ES-I3 (cell line): ENCODE data around the gene DACT2.
"Not testable (repeated sequence)": the region's sequence is repeated elsewhere in the genome, so short reads cannot be mapped to it uniquely, and the experiment has no call there.

Experiments used
- H3K36me3 ChIP-seq: 2 replicates; pipeline ENCODE4 v1.6.1; 2013; ENCODE audit warnings: mild to moderate bottlenecking, low read length, control low read depth, moderate library complexity; ENCODE audit not compliant: insufficient read depth
- H3K4me1 ChIP-seq: 2 replicates; pipeline ENCODE4 v1.6.1; 2013; ENCODE audit warnings: mild to moderate bottlenecking, control low read depth, low read length; ENCODE audit not compliant: insufficient read depth
- H3K9ac ChIP-seq: 2 replicates; pipeline ENCODE4 v1.6.1; 2013; ENCODE audit warnings: low read depth, mild to moderate bottlenecking, low read length, moderate library complexity
- H3K9me3 ChIP-seq: 2 replicates; pipeline ENCODE4 v1.6.1; 2013; ENCODE audit warnings: mild to moderate bottlenecking, low read length, moderate library complexity; ENCODE audit not compliant: control insufficient read depth, insufficient read depth

DACT2 gene

DNA sequence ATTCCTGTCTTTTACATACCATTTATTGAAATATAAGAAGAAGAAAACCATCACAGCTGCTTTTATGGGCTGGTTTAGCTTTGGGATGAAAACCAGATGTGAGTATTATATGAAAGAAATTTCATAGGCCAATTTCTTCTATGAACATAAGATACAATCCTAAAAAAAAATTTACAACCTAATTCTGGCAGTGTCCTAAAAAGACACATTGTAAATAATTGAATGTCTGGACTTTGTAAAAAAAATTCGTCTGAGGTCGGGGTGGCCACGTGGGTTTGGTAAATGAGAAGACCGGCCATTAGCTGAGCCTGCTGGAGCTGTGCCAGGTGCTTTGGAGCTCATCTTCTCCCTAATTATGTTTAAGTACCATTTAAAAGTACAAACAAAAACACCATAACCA lies 26.8 kb downstream of the DACT2 start:
- Histone ChIP-seq H3K9ac (no peak overlapping the region), H3K4me1 (no peaks in the 10 kb centered on the region), H3K9me3 (no peaks in the 10 kb centered on the region), H3K36me3 (no peaks in the 10 kb centered on the region)

DNA sequence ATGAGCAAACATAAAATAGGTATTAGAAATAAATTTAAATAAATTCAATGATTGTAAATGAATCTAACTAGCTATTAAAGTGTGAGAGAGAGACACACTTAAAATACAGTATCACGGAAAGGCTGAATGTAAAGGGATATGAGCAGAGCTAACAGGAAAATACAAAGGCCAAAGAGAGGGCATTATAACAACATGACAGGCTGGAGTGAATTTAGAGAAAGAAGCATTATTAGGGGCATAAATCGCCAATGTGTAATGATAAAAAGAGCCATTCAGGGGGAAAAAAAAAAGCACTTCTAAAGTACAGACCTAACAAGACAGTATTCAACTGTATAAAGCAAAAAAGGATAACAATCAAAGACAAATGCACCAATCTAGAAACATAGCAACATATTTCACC lies 28.1 kb downstream of the DACT2 start:
- Histone ChIP-seq H3K36me3 (no peaks in the 10 kb centered on the region), H3K4me1 (no peaks in the 10 kb centered on the region), H3K9ac (no peak overlapping the region), H3K9me3 (no peaks in the 10 kb centered on the region)

DNA sequence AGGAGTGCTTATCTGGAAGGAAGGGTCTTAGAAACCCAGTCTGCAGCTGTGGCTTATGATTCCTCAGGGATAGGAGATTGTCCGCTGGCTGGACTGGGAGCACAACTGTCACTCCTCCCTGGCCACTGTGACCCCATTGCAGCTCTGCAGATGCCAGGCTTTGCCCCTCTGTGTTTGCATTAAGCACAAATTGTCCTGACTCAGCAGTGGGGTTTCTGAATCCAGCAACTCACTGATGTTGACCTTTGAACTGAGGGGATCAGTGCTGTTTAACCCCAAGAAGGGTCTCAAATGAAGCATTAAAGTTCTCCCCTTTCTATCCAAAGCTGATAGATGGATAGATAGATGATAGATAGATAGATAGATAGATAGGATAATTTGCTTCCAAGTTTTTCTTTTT lies 29.5 kb downstream of the DACT2 start:
- no peaks in the 10 kb centered on the region for H3K36me3 ChIP-seq
- no peaks in the 10 kb centered on the region for H3K4me1 ChIP-seq
- H3K9me3 ChIP-seq = no peaks in the 10 kb centered on the region
- H3K9ac ChIP-seq = no peak overlapping the region

DNA sequence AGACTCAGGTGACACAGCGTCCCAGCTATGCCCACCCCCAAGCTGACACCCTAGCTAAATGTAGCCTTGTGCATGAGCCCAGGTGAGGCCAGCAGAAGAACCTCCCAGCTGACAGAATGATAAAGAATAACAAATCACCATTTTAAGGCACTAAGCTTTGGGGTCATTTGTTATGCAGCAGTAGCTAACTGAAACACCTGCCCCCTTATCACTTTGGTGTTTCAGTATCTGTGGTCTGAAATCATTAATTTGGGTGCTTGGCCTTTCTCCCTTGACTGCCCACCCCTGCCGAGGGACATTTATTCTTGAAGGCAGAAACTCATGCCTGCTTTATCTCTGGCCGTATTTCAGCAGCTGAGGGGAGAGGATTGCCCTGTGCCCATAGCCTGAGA lies 30.0 kb downstream of the DACT2 start:
- no peaks in the 10 kb centered on the region for H3K9me3 ChIP-seq
- H3K4me1 ChIP-seq = no peaks in the 10 kb centered on the region
- H3K36me3 ChIP-seq = no peaks in the 10 kb centered on the region
- no peak overlapping the region for H3K9ac ChIP-seq

DNA sequence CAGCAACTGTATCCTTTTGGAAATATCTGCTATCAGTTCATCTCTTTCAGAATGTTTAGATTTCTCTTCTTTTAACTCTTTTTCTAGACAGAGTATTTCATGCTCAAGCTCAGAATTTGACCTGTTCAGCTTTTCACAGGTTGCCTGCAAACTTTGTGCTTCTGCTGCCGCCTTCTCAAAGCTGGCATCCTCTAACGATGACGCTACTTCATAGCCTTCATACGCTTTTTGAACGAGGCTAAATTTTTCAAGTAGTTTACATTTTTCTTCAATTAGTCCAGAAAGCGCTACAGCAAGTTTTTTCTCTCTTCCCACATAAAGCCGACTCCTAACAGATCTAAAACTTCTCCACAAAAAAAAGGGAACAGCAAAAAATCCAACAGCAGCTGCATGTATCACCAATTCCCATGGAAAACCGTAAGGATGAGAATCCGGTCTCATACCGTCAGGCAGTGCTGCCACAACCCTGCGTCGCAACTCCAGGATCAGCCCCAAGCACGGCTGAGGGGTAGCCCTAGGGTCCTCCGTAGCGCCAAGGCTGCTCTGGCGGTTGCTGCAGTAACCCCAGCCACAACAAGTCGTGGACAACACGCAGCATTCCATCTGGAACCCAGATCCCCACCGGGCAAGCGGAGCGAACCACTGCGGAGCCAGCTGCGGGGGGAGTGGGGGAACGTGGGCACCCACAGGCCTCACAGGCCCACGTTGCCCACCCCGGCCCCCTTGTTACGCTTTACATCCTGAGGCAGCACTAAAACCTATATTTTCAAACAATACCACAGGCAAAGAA lies 30.6 kb downstream of the DACT2 start:
- no peaks in the 10 kb centered on the region for H3K9me3 ChIP-seq

DNA sequence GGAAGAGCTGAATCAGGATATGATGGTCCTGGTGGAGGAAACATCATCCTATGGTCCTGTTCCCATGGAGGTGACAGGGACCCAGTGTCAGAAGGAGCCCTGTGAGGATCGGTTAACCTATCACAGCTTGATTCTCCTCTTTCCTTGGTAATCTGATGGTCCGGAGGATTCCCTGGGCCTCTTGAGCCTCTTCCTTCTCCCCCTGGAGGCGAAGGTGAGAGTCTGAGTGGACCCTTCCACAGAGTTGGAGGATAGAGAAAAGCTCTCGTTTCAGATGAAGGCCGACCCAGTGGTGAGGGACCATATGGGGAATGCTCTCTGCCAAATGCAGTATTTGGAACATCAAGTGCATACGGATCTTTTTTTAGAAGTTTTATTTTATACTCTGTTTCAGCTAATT lies 32.1 kb downstream of the DACT2 start:
- H3K9me3 ChIP-seq, H3K4me1 ChIP-seq, H3K9ac ChIP-seq, H3K36me3 ChIP-seq: not testable (repeated sequence)

More for the DNA sequence above, 30.6 kb downstream of the DACT2 start:
- Histone ChIP-seq H3K9ac (no peak overlapping the region), H3K4me1 (no peaks in the 10 kb centered on the region), H3K36me3 (no peaks in the 10 kb centered on the region)

DNA sequence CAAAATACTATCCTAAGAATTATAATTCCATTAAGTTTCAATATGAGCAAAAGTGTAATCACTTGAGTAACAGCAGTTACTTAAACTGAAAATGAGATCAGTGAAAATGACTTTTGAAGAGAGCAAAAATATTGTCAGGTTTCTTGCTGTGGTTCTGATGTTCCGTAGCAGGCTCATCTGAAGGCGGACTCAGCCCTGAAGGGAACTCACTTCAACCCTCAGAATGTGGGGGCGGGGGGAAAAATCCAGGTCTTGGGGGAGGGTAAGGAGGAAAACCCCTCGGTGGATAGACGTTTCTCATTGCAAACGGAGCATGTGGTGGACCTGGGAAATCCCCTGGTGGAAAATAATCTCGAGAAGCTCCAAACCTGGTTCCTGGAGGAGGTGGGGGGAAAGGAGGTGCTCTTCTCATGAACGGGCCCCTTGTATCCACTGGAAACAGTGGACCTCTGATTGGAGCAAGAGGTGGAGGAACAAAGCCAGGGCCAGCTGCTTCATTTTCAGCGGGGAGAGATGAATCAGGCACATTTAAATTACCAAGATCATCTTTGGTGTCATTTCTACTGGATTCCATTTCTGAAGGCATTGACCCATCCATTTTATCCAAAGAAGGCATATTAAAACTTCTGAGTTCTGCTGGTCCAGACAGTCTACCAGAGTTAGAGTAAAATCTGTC lies 32.7 kb downstream of the DACT2 start:
- not testable (repeated sequence) for H3K36me3 ChIP-seq, H3K9me3 ChIP-seq, H3K9ac ChIP-seq, H3K4me1 ChIP-seq

DNA sequence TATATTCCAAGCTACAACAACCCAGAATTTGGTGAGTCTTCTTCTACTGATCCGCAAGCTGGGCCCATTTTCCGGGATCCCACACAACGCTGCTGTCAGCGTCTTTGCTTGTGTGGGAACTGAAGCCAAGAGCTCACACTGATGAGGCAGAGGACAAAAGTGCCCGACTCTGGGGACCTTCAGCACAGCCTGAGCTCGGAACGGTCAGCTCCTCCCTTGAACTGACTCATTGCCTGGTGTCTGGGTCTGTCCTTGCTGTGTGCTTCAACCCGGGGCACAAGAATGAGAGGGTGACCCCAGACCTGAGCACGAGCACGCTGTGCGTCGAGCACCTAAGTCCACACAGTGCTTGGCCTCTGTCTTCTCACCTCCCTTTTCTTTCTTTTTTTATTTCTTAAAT lies 33.5 kb downstream of the DACT2 start:
- no peaks in the 10 kb centered on the region for H3K4me1 ChIP-seq
- H3K36me3 ChIP-seq = no peaks in the 10 kb centered on the region
- H3K9ac ChIP-seq = no peak overlapping the region
- H3K9me3 ChIP-seq = no peaks in the 10 kb centered on the region

DNA sequence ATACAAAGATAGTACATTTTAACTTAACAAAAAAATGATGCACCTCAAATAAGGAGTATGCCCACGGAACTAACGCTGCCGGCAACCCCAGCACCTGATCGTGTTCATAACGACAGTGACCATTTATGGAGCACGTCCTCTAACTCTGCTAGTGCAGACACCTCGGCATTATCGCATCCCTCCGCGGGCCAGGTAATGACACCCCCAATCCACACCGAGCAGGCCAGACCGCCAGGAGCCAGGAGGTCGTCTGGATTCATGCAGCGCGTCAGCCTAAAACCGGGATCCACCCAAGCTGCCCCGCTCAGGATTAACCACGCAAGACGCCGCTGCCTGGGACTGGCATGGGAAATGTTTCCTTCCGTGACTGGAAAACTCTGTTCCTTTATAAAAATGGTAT lies 34.1 kb downstream of the DACT2 start:
- no peaks in the 10 kb centered on the region for H3K9me3 ChIP-seq
- H3K36me3 ChIP-seq = no peaks in the 10 kb centered on the region
- no peaks in the 10 kb centered on the region for H3K4me1 ChIP-seq
- H3K9ac ChIP-seq = no peak overlapping the region

DNA sequence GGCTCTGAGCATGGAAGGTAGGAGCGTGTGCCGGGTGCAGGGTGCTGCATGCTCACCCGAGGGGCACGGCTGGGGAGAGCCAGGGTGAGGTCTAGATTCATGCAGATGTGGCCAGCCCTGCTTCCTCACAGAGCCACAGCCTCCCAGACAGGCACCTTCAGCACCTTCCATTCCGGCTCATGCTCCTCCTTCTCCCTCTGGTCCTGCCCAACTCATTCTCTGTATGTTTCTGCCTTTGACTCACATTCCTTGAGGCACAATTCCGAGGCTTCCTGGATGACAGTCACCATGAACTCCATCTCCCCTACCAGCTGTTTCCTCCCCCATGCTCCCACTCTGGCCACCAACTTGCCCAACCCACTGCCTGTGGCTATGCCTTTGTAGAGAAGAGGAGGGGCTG lies 35.4 kb downstream of the DACT2 start:
- no peaks in the 10 kb centered on the region for H3K4me1 ChIP-seq
- no peaks in the 10 kb centered on the region for H3K36me3 ChIP-seq
- H3K9me3 ChIP-seq = no peaks in the 10 kb centered on the region
- no peak overlapping the region for H3K9ac ChIP-seq

DNA sequence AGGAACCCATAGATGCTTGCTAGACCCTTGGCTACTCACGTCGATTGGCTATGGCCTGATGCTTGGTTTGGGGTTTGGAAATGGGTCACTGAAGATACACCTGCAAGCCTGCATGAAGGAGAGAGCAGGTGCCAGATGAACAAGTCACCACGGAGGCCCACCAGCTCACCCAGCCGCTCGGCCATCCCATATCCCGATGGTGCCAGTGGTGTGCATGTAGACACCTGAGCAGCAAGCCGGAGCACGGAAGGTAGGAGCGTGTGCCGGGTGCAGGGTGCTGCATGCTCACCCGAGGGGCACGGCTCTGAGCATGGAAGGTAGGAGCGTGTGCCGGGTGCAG lies 35.9 kb downstream of the DACT2 start:
- no peaks in the 10 kb centered on the region for H3K4me1 ChIP-seq
- H3K36me3 ChIP-seq = no peaks in the 10 kb centered on the region
- H3K9ac ChIP-seq = no peak overlapping the region
- no peaks in the 10 kb centered on the region for H3K9me3 ChIP-seq

DNA sequence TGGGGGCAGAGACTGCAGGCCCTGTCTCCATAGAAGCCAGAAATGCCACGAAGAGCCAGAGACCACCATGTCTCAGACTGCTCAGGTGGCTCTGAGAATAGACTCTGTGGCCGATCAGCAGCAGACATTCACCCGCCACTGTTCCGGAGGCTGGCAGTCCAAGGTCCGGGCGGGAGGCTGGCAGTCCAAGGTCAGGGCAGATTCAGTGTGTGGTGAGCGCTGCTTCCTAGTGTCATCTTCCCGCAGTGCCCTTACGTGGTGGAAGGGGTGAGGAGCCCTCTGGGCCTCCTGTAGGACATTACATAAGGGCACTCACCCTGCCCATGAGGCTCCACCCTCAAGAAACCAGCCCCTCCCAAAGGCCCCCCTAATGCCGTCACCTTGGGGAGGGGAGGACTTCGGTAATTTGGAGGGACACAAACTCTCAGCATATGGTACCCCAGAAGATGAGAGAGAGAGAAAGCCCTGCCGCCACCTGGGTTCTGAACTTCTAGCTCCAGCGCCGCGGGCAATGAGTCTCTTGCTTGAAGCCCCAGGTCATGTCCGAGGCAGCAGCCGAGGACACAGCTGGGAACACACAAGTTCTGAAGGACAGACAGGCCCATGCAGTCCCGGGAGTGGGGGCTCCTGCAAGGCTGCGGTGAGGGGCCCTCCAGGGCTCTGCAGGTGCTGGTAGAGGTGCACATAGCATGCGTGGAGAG lies 36.4 kb downstream of the DACT2 start:
- Histone ChIP-seq H3K9me3 (no peaks in the 10 kb centered on the region), H3K4me1 (no peaks in the 10 kb centered on the region), H3K36me3 (no peaks in the 10 kb centered on the region)

DNA sequence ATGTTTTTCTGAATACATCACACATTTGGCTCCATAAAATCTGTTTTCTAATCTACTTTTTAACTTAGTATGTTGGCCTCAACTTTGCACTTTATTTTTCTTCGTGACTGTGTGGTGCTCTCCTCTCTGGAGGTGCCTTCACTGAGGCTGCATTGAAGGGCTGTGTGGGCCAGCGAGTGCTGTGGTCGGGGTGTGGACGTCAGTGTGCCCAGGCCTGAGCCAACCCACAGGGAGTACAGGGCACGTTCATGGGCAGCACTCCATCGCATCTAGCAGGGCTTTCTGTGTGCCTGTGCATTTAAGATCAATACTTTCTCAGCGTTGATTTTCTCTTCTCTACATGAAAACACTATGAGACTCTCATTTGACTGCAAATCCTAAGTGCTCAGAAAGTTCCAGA lies 37.8 kb downstream of the DACT2 start:
- Histone ChIP-seq H3K4me1 (no peaks in the 10 kb centered on the region), H3K9me3 (no peaks in the 10 kb centered on the region), H3K36me3 (no peaks in the 10 kb centered on the region), H3K9ac (no peak overlapping the region)

More for the DNA sequence above, 36.4 kb downstream of the DACT2 start:
- H3K9ac ChIP-seq = no peak overlapping the region

DNA sequence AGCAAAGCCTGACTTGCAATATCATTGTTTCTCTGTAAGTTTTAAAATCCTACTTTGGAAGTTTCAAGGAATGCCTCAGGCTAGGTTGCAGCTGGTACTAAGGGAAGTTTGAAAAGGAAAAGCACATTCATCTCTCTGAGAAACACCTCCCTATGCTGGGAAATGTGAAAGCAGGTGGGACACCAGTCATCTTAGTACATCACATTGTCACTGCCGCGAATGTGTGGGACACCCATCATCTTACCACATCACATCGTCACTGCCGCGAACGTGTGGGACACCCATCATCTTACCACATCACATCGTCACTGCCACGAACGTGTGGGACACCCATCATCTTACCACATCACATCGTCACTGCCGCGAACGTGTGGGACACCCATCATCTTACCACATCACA lies 38.3 kb downstream of the DACT2 start:
- H3K36me3 ChIP-seq, H3K9ac ChIP-seq, H3K9me3 ChIP-seq, H3K4me1 ChIP-seq: not testable (repeated sequence)

DNA sequence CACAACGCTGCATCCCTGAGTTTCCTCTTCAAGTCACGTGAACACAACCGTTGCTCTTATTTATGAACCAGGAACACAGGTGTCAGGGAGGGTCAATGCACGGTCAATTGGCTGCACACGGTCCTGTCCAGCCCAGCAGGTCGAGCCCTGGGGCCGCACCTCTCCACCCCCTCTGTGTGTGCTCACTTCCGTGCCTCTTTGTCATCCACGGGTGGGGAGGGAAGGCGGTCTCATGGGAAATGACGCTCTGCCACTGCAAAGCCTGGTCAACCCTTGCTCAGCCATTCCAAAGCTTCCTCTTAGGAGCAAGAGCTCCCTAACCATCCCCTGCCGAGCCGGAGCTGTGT lies 38.7 kb downstream of the DACT2 start:
- no peaks in the 10 kb centered on the region for H3K4me1 ChIP-seq
- H3K9me3 ChIP-seq = no peaks in the 10 kb centered on the region
- no peaks in the 10 kb centered on the region for H3K36me3 ChIP-seq
- no peak overlapping the region for H3K9ac ChIP-seq
